HL-60 (cell line): ENCODE measurements around the gene MYBPH.

Experiments
- DNase-seq, 2 experiments: peaks; one replicate each; pipeline ENCODE4 v3.0.0-alpha.2; 2010 to 2020; ENCODE audit warnings: low read depth in 1 of 2, low spot score in 1 of 2
- H3K27ac ChIP-seq: fragments of 250-450 bp; sonication (Bioruptor Pico); replicated peaks from 2 replicates; pipeline ENCODE4 v1.5.1; 2020; ENCODE audit warnings: mild to moderate bottlenecking, moderate library complexity
- H3K27me3 ChIP-seq: fragments of 250-450 bp; sonication (Bioruptor Pico); 2 replicates; pipeline ENCODE4 v1.5.1; 2021; ENCODE audit warnings: mild to moderate bottlenecking, moderate library complexity; ENCODE audit not compliant: insufficient read depth, poor library complexity, severe bottlenecking
- H3K4me3 ChIP-seq: replicated peaks from 2 replicates; pipeline ENCODE4 v1.5.1; 2011; ENCODE audit warnings: mild to moderate bottlenecking, control low read depth, low read length; ENCODE audit not compliant: insufficient read depth
- CTCF ChIP-seq: IDR thresholded peaks from one replicate; pipeline ENCODE4 v1.5.1; 2011; ENCODE audit warnings: low read length, control low read depth, inconsistent platforms; ENCODE audit not compliant: insufficient read depth
- GABPA ChIP-seq: IDR thresholded peaks from 2 replicates; pipeline ENCODE4 v1.6.1; 2012; ENCODE audit warnings: low read depth
- POLR2AphosphoS5 ChIP-seq: IDR thresholded peaks from 2 replicates; pipeline ENCODE4 v1.6.1; 2012; ENCODE audit warnings: low read depth
- REST ChIP-seq: IDR thresholded peaks from 2 replicates; pipeline ENCODE4 v1.6.1; 2012; ENCODE audit warnings: low read depth; ENCODE audit not compliant: insufficient replicate concordance
- SPI1 ChIP-seq: IDR thresholded peaks from 2 replicates; pipeline ENCODE4 v1.6.1; 2012; ENCODE audit warnings: low read depth, mild to moderate bottlenecking, borderline replicate concordance

MYBPH gene

GRCh38 chr1:203131548-203132200 is 44.0 kb downstream of the MYBPH start:
- TF ChIP-seq CTCF (no peak), POLR2AphosphoS5 (no peak), SPI1 (no peak), GABPA (no peak), REST (no peak)
- no peak overlapping the region for H3K4me3 ChIP-seq
- DNase-seq = no peak
- H3K27ac ChIP-seq = no peak overlapping the region
- H3K27me3 ChIP-seq = peaks cover 22% of the 10 kb centered on the region

GRCh38 chr1:203130358-203130985 is 45.2 kb downstream of the MYBPH start:
- no peak overlapping the region for H3K4me3 ChIP-seq
- H3K27ac ChIP-seq = no peak overlapping the region
- no peak for DNase-seq
- no peak for TF ChIP-seq SPI1
- no peak for TF ChIP-seq GABPA
- TF ChIP-seq POLR2AphosphoS5 = no peak
- no peak for TF ChIP-seq REST
- TF ChIP-seq CTCF = no peak
- H3K27me3 ChIP-seq = peaks cover 23% of the 10 kb centered on the region

GRCh38 chr1:203129501-203130231 is 46.0 kb downstream of the MYBPH start:
- DNase-seq = peak in 1 of 2 experiments; percentile 51
- Histone ChIP-seq H3K27me3 (peaks cover 23% of the 10 kb centered on the region), H3K4me3 (no peak overlapping the region), H3K27ac (no peak overlapping the region)
- TF ChIP-seq SPI1 (peak; percentile 10; the same call in 1 of the 2 replicates), REST (no peak), POLR2AphosphoS5 (no peak), GABPA (no peak)
